Activated T-cell treated with anti-CD3 and anti-CD28 coated beads for 24 hours (primary cell): ENCODE data around the gene MRO.
"Not testable (repeated sequence)": the region's sequence is repeated elsewhere in the genome, so short reads cannot be mapped to it uniquely, and the experiment has no call there.

ENCODE experiments used
- DNase-seq: peaks from one replicate; pipeline ENCODE4 v3.0.0-alpha.2; 2020; ENCODE audit warnings: low read depth

MRO gene

DNA sequence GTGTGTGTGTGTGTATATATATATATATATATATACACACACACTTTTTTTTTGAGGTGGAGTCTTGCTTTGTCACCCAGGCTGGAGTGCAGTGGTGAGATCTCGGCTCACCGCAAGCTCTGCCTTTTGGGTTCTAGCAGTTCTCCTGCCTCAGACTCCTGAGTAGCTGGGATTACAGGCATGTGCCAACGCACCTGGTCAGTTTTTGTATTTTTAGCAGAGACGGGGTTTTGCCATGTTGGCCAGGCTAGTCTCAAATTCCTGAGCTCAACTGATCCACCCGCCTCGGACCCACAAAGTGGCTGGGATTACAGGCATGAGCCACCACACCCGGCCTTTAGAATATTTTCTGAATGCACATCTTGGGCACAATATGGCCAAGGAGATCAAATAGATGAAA, 13.7 kb upstream of the MRO start:
- not testable (repeated sequence) for DNase-seq

DNA sequence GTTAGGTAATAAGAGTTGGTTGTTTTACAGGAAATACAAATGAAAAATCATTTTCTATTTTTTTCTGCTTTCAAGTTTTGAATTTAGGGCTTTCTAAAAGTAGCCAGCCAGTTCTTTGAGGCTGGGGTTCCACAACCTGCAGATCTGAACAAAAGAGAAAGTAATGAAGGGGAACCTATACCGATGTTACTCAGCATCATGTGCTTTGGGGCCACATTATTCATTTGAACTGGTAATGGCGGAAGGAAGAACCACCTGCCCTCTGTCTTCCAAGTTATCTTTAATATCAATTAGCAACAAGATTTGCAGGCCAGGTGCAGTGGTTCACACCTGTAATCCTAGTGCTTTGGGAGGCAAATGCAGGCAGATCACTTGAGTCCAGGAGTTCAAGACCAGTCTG, 12.9 kb upstream of the MRO start:
- no peak for DNase-seq

GRCh38 chr18:50830544-50830943, 10.7 kb upstream of the MRO start:
- no peak for DNase-seq

- no peak for DNase-seq
Observed at GRCh38 chr18:50829644-50830043, 9.8 kb upstream of the MRO start.

- no peak for DNase-seq
Observed at GRCh38 chr18:50826027-50826426, 6.2 kb upstream of the MRO start.

DNA sequence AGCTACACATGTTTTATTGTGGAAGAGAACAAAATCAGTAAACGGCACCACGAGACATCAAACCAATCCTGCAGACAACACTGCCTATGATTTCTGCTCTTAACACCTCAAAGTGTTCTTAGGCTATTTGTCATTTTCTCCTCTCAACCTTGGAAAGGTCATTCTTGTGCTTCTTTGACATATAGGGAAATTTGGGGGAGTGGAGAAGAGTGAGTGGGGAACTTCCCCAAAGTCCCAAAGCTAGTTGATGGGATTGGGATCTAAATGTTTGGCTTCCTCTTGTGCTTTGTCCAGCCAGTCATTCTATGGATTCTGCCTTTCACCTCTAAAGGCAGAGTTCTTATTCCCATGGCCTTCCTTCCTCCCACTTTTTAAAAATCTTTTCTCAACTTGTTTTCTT, 5.8 kb upstream of the MRO start:
- no peak for DNase-seq

GRCh38 chr18:50822756-50823155, 2.9 kb upstream of the MRO start:
- no peak for DNase-seq

DNA sequence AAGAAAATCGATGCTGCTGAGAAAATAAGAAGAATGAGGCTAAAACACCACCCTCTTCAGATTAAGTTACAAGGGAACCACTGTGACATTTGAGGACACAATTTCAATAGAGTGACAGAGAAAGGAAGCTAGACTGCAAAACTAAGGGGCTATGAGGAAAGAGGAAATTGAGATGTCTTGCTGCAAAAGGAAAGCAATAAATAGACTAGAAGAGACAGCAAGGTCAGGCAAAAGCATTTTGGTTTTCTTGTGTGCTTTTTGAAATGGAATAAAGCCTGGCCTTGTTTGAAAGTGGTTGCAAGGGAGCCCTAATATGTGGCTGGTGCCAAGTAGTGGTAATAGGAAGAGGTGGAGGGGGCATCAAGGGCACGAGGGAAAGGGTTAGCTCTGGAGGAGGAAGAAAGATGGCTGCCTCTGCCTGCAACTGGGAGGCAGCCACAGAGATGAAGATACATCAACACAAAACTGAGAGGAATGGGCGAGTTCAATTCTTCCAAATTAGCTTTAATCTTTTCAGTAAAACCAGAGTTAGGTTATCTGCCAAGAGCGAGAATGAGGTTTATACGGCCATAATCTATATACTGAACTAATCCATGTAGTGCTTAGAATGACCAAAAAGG, 1.2 kb upstream of the MRO start:
- DNase-seq = no peak

- DNase-seq = no peak
Observed at GRCh38 chr18:50819027-50819727, 639 bp downstream of the MRO start.

DNA sequence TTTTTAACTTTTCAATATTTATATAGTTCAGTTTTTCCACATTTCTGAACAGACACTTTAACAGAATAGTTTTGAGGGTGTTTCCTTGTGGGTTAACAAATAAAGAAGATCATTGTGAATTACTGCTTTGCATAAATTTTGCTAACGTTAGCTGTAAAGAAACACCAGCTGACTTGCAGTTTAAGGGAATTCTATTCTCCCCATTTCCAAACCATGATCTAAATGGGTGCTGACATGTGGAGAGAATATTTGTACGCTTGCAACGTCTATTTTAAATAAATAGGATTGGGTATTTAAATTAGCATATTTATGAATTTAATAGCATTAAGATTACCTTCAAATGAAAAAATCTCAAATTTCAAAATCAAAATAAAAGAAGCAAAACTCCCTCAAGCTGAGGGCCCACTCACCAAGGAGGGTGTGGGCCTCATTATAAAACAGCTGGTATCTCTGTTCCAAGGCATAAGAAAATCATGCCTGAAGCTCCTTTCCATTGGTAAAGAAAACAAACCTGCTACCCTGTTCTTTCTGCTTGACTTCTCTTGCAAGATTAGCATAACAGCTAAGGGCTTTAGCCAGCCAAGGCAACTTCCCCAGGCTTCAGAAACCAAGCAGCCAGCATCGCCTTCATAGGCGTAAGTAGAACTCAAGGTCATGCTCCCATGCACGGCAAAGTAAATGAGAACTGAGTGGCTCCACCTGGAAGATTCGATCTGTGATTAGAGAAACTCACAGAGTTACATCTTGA, 3.2 kb downstream of the MRO start:
- no peak for DNase-seq

DNA sequence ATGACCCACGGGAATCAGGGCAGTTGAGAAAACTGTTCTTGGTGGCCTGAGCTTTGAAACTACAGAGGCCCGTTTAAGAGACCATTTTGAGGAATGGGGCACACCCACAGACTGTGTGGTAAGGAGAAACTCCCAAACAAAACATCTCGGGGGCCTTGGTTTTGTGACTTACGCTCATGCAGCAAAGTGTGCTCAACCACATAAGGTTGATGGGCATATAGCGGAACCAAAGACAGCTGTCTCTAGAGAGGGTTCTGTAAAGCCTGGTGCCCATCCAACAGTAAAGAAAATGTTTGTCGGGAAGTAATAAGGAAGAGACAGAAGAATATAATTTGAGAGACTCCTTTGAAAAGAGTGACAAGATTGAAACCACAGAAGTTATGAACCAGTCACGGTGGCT, 5.4 kb downstream of the MRO start:
- DNase-seq = no peak

GRCh38 chr18:50813353-50813752, 6.5 kb downstream of the MRO start:
- DNase-seq = no peak

DNA sequence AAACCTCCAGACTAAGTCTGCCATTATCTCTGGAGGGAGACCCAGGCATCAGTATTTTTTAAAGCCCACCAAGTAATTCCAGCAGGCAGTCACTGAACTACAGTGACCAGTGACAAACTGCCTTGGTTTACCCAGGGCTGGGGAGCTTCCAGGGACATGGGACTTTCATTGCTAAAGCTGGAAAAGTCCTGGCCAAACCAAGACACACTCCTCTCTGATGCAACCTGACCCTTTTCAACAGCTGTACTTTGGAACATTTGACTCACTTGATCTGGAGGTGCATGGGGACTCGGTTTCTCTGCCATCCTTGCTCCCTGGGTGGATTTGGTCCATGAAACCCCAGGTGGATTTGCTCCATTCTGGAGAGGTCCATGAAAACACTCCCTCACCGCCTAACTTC, 7.0 kb downstream of the MRO start:
- DNase-seq = no peak

GRCh38 chr18:50807176-50807575, 12.6 kb downstream of the MRO start:
- DNase-seq = no peak

GRCh38 chr18:50806208-50806616, 13.6 kb downstream of the MRO start:
- DNase-seq = no peak

DNA sequence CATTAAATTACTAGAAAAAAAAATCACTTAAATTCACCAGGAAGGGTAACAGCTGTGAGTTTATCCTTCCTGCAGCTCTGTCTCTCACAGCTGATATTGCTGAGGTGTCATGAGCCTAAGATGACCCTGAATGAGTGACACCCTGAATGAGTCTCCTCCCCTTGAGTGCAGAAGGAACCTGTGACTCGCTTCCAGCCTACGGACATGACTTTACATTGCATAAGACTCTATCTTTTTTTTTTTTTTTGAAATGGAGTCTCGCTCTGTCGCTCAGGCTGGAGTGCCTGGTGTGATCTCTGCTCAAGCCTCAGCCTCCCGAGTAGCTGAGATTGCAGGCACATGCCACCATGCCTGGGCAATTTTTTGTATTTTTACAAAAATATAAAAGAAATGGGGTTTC, 14.1 kb downstream of the MRO start:
- DNase-seq = no peak

GRCh38 chr18:50803592-50803991, 16.2 kb downstream of the MRO start:
- no peak for DNase-seq

DNA sequence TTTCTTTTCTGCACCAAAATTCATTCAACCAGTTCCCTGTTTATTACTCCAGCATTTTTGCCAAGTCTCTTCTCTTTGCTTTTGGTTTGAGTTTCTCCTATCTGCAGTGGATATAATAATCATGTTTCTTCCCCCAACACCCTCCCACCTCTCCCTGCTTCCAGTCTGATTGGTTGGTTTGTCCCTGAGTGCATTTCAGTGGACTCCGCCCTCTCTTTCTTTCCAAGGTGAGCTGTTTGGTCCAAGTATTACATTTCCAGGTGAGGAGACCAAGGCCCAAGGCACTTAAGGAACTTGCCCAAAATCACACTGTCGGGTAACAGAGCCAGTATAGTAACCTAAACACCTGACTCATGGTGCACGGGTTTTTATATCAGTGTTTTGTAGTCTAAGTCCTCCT, 17.7 kb downstream of the MRO start:
- no peak for DNase-seq

DNA sequence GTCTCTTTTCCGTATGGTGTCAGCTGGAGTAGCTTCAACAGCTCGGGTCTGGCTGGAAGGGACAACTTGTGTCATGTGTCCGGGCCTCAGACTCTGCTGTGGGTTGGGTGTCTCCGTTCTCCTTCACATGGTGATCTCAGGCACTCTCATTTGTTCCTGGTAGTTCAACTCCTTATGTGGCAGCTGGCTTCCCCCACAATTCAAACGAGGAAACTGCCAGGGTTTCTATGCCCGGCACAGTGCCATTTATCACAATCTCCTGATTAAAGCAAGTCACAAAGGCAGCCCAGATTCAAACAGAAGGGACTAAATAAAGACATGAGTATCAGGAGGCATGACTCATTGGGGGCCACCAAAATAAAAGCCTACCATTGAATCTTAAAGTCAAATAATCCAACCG, 22.7 kb downstream of the MRO start:
- no peak for DNase-seq

- DNase-seq = no peak
Observed at GRCh38 chr18:50796495-50796894, 23.3 kb downstream of the MRO start.

- no peak for DNase-seq
Observed at GRCh38 chr18:50793641-50794565, 25.9 kb downstream of the MRO start.

DNA sequence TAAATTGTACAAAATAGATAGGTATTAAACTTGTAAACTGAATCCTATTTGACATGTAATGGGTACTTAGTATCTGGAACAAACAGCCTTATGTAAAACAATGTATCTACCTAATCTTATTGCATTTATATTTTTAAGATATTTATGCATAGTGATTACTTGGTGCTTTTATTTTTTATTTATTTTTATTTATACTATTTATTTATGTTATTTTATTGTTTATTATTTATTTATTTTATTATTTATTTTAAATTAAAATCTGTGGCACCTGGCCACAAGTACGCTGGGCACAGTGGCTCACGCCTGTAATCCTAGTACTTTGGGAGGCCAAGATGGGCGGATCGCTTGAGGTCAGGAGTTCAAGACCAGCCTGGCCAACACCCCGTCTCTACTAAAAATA, 26.9 kb downstream of the MRO start:
- no peak for DNase-seq
